22Rv1 (cell line): ENCODE results near the gene CDC25C.

ENCODE experiments used
- ZFX ChIP-seq: fragments of 450-650 bp; IDR thresholded peaks from 2 replicates; pipeline ENCODE4 v1.6.1; 2017; ENCODE audit warnings: antibody characterized with exemption, borderline replicate concordance
- TF ChIP-seq, protein P1 (sequence below): fragments of 450-650 bp; IDR thresholded peaks from 2 replicates; pipeline ENCODE4 v1.5.1; 2017; ENCODE audit warnings: mild to moderate bottlenecking

DNA sequence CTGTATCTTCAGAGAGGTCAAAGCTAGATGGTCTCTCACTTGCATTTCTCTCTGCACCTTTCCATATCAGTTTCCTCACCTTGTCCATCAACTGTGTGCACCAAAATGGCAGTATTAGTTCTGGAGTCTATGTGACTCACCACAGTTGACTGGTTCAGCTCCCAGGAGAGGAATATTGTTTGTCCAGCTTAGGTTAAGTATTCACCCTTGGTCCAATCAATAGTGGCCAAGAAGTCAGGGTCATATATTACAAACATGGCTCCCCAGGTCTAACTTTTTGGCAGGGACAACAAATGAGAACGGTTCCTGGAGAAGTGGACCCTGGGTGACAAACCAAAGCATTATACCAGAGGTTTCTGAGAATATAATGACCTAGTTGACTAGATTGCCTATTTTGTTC is 93.6 kb downstream of the CDC25C start:
- TF ChIP-seq, protein P1, sequence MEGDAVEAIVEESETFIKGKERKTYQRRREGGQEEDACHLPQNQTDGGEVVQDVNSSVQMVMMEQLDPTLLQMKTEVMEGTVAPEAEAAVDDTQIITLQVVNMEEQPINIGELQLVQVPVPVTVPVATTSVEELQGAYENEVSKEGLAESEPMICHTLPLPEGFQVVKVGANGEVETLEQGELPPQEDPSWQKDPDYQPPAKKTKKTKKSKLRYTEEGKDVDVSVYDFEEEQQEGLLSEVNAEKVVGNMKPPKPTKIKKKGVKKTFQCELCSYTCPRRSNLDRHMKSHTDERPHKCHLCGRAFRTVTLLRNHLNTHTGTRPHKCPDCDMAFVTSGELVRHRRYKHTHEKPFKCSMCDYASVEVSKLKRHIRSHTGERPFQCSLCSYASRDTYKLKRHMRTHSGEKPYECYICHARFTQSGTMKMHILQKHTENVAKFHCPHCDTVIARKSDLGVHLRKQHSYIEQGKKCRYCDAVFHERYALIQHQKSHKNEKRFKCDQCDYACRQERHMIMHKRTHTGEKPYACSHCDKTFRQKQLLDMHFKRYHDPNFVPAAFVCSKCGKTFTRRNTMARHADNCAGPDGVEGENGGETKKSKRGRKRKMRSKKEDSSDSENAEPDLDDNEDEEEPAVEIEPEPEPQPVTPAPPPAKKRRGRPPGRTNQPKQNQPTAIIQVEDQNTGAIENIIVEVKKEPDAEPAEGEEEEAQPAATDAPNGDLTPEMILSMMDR: no peak
- TF ChIP-seq ZFX: no peak
